Natural killer cell (primary cell): ENCODE results near the gene FRAT2. TPM values are rescaled to one million over a fixed set of nuclear protein-coding genes. Genes with fewer than 3 reads are reported as not detected.
"Not testable (repeated sequence)": the region's sequence is repeated elsewhere in the genome, so short reads cannot be mapped to it uniquely, and the experiment has no call there.

Experiments
- ATAC-seq, 3 donors: fragments of 150-1000 bp in 2 of 3; fragments of 200-7000 bp in 1 of 3; cut with Tn5 transposase; 1 replicate in 1 of 3; 2 replicates in 2 of 3; pipeline ENCODE4 v1.10.0; 2021; ENCODE audit warnings: mild to moderate bottlenecking in 2 of 3, moderate library complexity in 2 of 3
- DNase-seq, 2 donors: peaks; one replicate each; pipeline versions ENCODE4 v3.0.0 to v3.0.0-alpha.2; 2013 to 2021; ENCODE audit warnings: mixed read lengths in 1 of 2
- H3K27ac ChIP-seq: one replicate; pipeline ENCODE4 v1.5.1; 2013; ENCODE audit warnings: mild to moderate bottlenecking, low read length
- H3K27me3 ChIP-seq: one replicate; pipeline ENCODE4 v1.6.1; 2013; ENCODE audit warnings: low read length; ENCODE audit not compliant: control insufficient read depth, insufficient read depth
- H3K36me3 ChIP-seq: one replicate; pipeline ENCODE4 v1.6.1; 2013; ENCODE audit warnings: low read length; ENCODE audit not compliant: control insufficient read depth, insufficient read depth
- H3K4me1 ChIP-seq: one replicate; pipeline ENCODE4 v1.6.1; 2013; ENCODE audit warnings: low read length; ENCODE audit not compliant: control insufficient read depth, insufficient read depth
- H3K4me3 ChIP-seq: one replicate; pipeline ENCODE4 v1.5.1; 2013; ENCODE audit warnings: low read length
- H3K9me3 ChIP-seq: one replicate; pipeline ENCODE4 v1.6.1; 2013; ENCODE audit warnings: low read length; ENCODE audit not compliant: control insufficient read depth, insufficient read depth
- H3K27ac Mint-ChIP-seq, 2 donors: one replicate each; pipeline ENCODE4 v1.8.0; 2022; ENCODE audit warnings: mild to moderate bottlenecking in 2 of 2, mixed read lengths in 2 of 2, moderate library complexity in 1 of 2
- H3K27me3 Mint-ChIP-seq, 2 donors: one replicate each; pipeline ENCODE4 v1.8.0; 2022; ENCODE audit warnings: low read depth in 2 of 2, mixed read lengths in 2 of 2
- H3K36me3 Mint-ChIP-seq: one replicate; pipeline ENCODE4 v1.8.0; 2022; ENCODE audit warnings: mixed read lengths
- H3K4me1 Mint-ChIP-seq, 2 donors: one replicate each; pipeline ENCODE4 v1.8.0; 2022; ENCODE audit warnings: mixed read lengths in 2 of 2
- H3K4me3 Mint-ChIP-seq: one replicate; pipeline ENCODE4 v1.8.0; 2022; ENCODE audit warnings: mild to moderate bottlenecking, moderate library complexity, mixed read lengths
- H3K9me3 Mint-ChIP-seq, 2 donors: one replicate each; pipeline ENCODE4 v1.8.0; 2022; ENCODE audit warnings: mixed read lengths in 2 of 2
- CTCF ChIP-seq: fragments of 200-600 bp; IDR thresholded peaks from one replicate; pipeline ENCODE4 v1.8.0; 2022; ENCODE audit warnings: antibody characterized with exemption
- WGBS: methylation state at CpG from one replicate; pipeline ENCODE4 v1.1.7; 2013; ENCODE audit warnings: missing lambda C conversion rate; ENCODE audit not compliant: insufficient coverage; 5-methylcytosine and 5-hydroxymethylcytosine counted together
- intact Hi-C: fragments of 100-400 bp; cut with micrococcal nuclease; formaldehyde crosslinking; loops from one replicate; pipeline ENCODE4 v1.14.2; 2022
- total RNA-seq, 4 donors: library from RNA; stranded (reverse); fragments of 120-200 nt in 1 of 4; gene quantifications; one replicate each; pipeline versions ENCODE4 v1.2.3 to v1.2.4, GENCODE V29; 2013 to 2022

The FRAT2 gene
- total RNA-seq, 3 donors from 2014 or later (not counting 1 experiment from before 2014, with no cell fraction given) = 18.7 to 23.4 (median 22.2) TPM

GRCh38 chr10:97291357-97292096 lies 43.0 kb downstream of the FRAT2 start:
- 79% methylated on average over 22 of the region's 25 CpGs for WGBS
- peak overlapping the region; percentile 83 for H3K27ac ChIP-seq

GRCh38 chr10:97290576-97291356 lies 43.8 kb downstream of the FRAT2 start:
- H3K36me3 Mint-ChIP-seq, H3K27me3 Mint-ChIP-seq, ATAC-seq, H3K27me3 ChIP-seq, H3K4me3 ChIP-seq, DNase-seq, H3K9me3 Mint-ChIP-seq, H3K9me3 ChIP-seq, H3K36me3 ChIP-seq, H3K27ac ChIP-seq: not testable (repeated sequence)
- intact Hi-C loops = loop anchor here (5.0 to 10.0 kb wide), 2 partner anchors 354 to 458 kb away; partner anchors contain the start of genes LCOR and PI4K2A
- H3K4me1 ChIP-seq = peaks cover 10% of the 10 kb centered on the region
- WGBS = 95% methylated on average over 17 of the region's 17 CpGs
- Mint-ChIP-seq H3K4me3 (peak overlapping the region; percentile 28), H3K27ac (peak overlapping the region in 1 of 2 donors; percentile 17), H3K4me1 (peaks cover 22 to 28% of the 10 kb centered on the region in 2 donors)

More at GRCh38 chr10:97291357-97292096, 43.0 kb downstream of the FRAT2 start:
- Mint-ChIP-seq H3K4me1 (peaks cover 22 to 24% of the 10 kb centered on the region in 2 donors), H3K4me3 (peak overlapping the region; percentile 90), H3K27me3 (no peaks in the 10 kb centered on the region), H3K27ac (peak overlapping the region; percentile 81 to 83), H3K9me3 (no peaks in the 10 kb centered on the region), H3K36me3 (no peaks in the 10 kb centered on the region)
- DNase-seq (no peak), ATAC-seq (no peak)
- no peaks in the 10 kb centered on the region for H3K9me3 ChIP-seq
- no peak for TF ChIP-seq CTCF
- H3K36me3 ChIP-seq = no peaks in the 10 kb centered on the region
- peak overlapping the region; percentile 91 for H3K4me3 ChIP-seq
- H3K27me3 ChIP-seq = no peaks in the 10 kb centered on the region
- H3K4me1 ChIP-seq = peaks cover 10% of the 10 kb centered on the region
- intact Hi-C loops = loop anchor here (1.0 to 10.0 kb wide), 5 partner anchors 29 to 459 kb away; partner anchors contain the start of genes FRAT2, LCOR, MMS19 and PI4K2A

- not testable (repeated sequence) for ATAC-seq, H3K27me3 ChIP-seq, H3K27me3 Mint-ChIP-seq, H3K36me3 ChIP-seq, H3K36me3 Mint-ChIP-seq, H3K27ac ChIP-seq, H3K9me3 ChIP-seq, H3K4me3 ChIP-seq, DNase-seq, H3K4me3 Mint-ChIP-seq, H3K9me3 Mint-ChIP-seq
- peaks cover 10% of the 10 kb centered on the region for H3K4me1 ChIP-seq
- Mint-ChIP-seq H3K4me1 (peaks cover 22 to 29% of the 10 kb centered on the region in 2 donors), H3K27ac (peak overlapping the region in 1 of 2 donors; percentile 17)
- WGBS = 96% methylated on average over 13 of the region's 13 CpGs
- intact Hi-C loops = loop anchor here (5.0 to 10.0 kb wide), 2 partner anchors 355 to 458 kb away; partner anchors contain the start of genes LCOR and PI4K2A
These were observed 44.5 kb downstream of the FRAT2 start for GRCh38 chr10:97290076-97290475.

Other genes starting within 250 kb of the FRAT2 start
- 1 to 10 TPM in 2 of 3 donors, under 1 TPM in 1; 0.28 to 1.5 (median 1.1) TPM for gene SLIT1, start 148.8 kb downstream of the FRAT2 start, total RNA-seq
- 10 to 100 TPM; 22.6 to 23.3 (median 22.7) TPM for gene ARHGAP19, start 42.1 kb downstream of the FRAT2 start, total RNA-seq
- gene FRAT1, start 15.5 kb downstream of the FRAT2 start, total RNA-seq = 10 to 100 TPM; 26.0 to 45.0 (median 32.1) TPM
- gene RRP12, start 66.6 kb upstream of the FRAT2 start, total RNA-seq = 100 to 1,000 TPM in 1 of 3 donors, 10 to 100 TPM in 2; 60.1 to 234 (median 79.2) TPM
- gene PGAM1, start 91.5 kb upstream of the FRAT2 start, total RNA-seq = 100 to 1,000 TPM in 1 of 3 donors, 10 to 100 TPM in 2; 92.6 to 104 (median 96.0) TPM
- gene EXOSC1, start 111.3 kb upstream of the FRAT2 start, total RNA-seq = 10 to 100 TPM; 36.9 to 44.4 (median 37.6) TPM
- gene ZDHHC16, start 111.4 kb upstream of the FRAT2 start, total RNA-seq = 10 to 100 TPM; 11.3 to 18.7 (median 12.7) TPM
- 10 to 100 TPM; 53.8 to 68.4 (median 61.7) TPM for gene MMS19, start 163.7 kb upstream of the FRAT2 start, total RNA-seq
- 1 to 10 TPM in 1 of 3 donors, under 1 TPM in 2; 0.70 to 1.1 (median 0.75) TPM for gene UBTD1, start 164.2 kb upstream of the FRAT2 start, total RNA-seq
- gene ANKRD2, start 238.1 kb upstream of the FRAT2 start, total RNA-seq = not detected
- not detected for gene HOGA1, start 249.7 kb upstream of the FRAT2 start, total RNA-seq